Hepatocyte (in vitro differentiated cells): ENCODE results near the gene ZNF888.

Experiments used
- EZH2 ChIP-seq: fragments of 200-600 bp; sonication (generic); IDR thresholded peaks from 2 replicates; pipeline ENCODE4 v1.6.1; 2016; ENCODE audit warnings: antibody characterized with exemption, mild to moderate bottlenecking, borderline replicate concordance
- EZH2phosphoT487 ChIP-seq: fragments of 200-600 bp; sonication (generic); IDR thresholded peaks from one replicate; pipeline ENCODE4 v1.6.1; 2018; ENCODE audit warnings: antibody characterized with exemption, mild to moderate bottlenecking, low read depth, moderate library complexity; ENCODE audit not compliant: unreplicated experiment, severe bottlenecking
- TF ChIP-seq, protein P1 (sequence below): fragments of 200-600 bp; sonication (generic); IDR thresholded peaks from 2 replicates; pipeline ENCODE4 v1.5.1; 2016; ENCODE audit warnings: antibody characterized with exemption, mild to moderate bottlenecking; ENCODE audit not compliant: poor library complexity

DNA sequence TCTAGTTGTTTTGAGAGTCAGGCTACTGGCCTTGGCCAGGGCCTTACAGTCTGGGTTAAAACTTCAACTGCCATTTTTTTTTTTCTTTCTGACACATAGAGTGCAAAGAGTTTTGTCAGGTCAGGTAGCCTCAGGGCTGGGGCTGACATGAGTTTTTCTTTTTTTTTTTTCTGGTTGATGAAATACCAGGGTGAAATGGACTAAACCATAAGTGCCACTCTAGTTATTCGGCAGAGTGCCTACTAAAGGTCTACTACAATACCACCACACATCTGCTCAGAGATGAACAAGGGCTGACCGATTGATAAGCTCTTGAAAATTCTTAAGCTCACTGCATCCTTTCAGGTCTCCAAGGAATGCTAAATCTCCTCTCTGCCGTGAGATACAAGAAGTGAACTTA, 21.4 kb downstream of the ZNF888 start:
- TF ChIP-seq, protein P1, sequence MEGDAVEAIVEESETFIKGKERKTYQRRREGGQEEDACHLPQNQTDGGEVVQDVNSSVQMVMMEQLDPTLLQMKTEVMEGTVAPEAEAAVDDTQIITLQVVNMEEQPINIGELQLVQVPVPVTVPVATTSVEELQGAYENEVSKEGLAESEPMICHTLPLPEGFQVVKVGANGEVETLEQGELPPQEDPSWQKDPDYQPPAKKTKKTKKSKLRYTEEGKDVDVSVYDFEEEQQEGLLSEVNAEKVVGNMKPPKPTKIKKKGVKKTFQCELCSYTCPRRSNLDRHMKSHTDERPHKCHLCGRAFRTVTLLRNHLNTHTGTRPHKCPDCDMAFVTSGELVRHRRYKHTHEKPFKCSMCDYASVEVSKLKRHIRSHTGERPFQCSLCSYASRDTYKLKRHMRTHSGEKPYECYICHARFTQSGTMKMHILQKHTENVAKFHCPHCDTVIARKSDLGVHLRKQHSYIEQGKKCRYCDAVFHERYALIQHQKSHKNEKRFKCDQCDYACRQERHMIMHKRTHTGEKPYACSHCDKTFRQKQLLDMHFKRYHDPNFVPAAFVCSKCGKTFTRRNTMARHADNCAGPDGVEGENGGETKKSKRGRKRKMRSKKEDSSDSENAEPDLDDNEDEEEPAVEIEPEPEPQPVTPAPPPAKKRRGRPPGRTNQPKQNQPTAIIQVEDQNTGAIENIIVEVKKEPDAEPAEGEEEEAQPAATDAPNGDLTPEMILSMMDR = no peak
- TF ChIP-seq EZH2phosphoT487 = no peak
- no peak for TF ChIP-seq EZH2
